Activated naive CD4-positive, alpha-beta T cell treated with anti-CD3 and anti-CD28 coated beads for 36 hours (primary cell): ENCODE data around the gene TMSB4X. TPM values are rescaled to one million over a fixed set of nuclear protein-coding genes. Genes with fewer than 3 reads are reported as not detected.
"Not testable (repeated sequence)": the region's sequence is repeated elsewhere in the genome, so short reads cannot be mapped to it uniquely, and the experiment has no call there.

Experiments used
- CTCF ChIA-PET: fragments of 350-600 bp; sonication (Branson Sonifier 250); formaldehyde crosslinking; loops from one replicate; lab custom pipeline; 2021; ENCODE audit warnings: antibody characterized with exemption; lab: Charles Lee
- DNase-seq: peaks from one replicate; pipeline ENCODE4 v3.0.0-alpha.2; 2020
- H3K27ac Mint-ChIP-seq: one replicate; pipeline ENCODE4 v1.8.0; 2021; ENCODE audit warnings: mild to moderate bottlenecking, mixed read lengths
- H3K27me3 Mint-ChIP-seq: one replicate; pipeline ENCODE4 v1.8.0; 2021; ENCODE audit warnings: low read depth, mixed read lengths
- H3K36me3 Mint-ChIP-seq: one replicate; pipeline ENCODE4 v1.8.0; 2021; ENCODE audit warnings: low read depth, mixed read lengths
- H3K4me1 Mint-ChIP-seq: one replicate; pipeline ENCODE4 v1.8.0; 2021; ENCODE audit warnings: low read depth, mixed read lengths
- H3K4me3 Mint-ChIP-seq: one replicate; pipeline ENCODE4 v1.8.0; 2021; ENCODE audit warnings: mild to moderate bottlenecking, moderate library complexity, mixed read lengths
- H3K9me3 Mint-ChIP-seq: one replicate; pipeline ENCODE4 v1.8.0; 2021; ENCODE audit warnings: mixed read lengths
- intact Hi-C: fragments of 100-400 bp; cut with micrococcal nuclease; formaldehyde crosslinking; loops from one replicate; pipeline ENCODE4 v1.15.1; 2023
- total RNA-seq, 2 experiments: library from RNA; stranded (reverse); gene quantifications; one replicate each; pipeline ENCODE4 v1.2.3, GENCODE V29; 2021

Gene TMSB4X
- total RNA-seq, 2 experiments from 2014 or later = 5,535 to 5,691 TPM

GRCh38 chrX:12956704-12957534, 18.0 kb upstream of the TMSB4X start:
- peak overlapping the region; percentile 98 for H3K27ac Mint-ChIP-seq
- DNase-seq = peak; percentile 68
- peaks cover 69% of the 10 kb centered on the region for H3K4me1 Mint-ChIP-seq
- no peaks in the 10 kb centered on the region for H3K36me3 Mint-ChIP-seq
- peak overlapping the region; percentile 83 for H3K4me3 Mint-ChIP-seq
- no peaks in the 10 kb centered on the region for H3K27me3 Mint-ChIP-seq
- no peaks in the 10 kb centered on the region for H3K9me3 Mint-ChIP-seq
- CTCF ChIA-PET = interaction anchor here (0.6 to 12.3 kb wide), 7 partner anchors 10 to 531 kb away, joined by 3 to 125 read pairs (median 4); partner anchors contain the start of gene TMSB4X
- intact Hi-C loops = loop anchor here (1.0 kb wide), 4 partner anchors 9 to 119 kb away; no protein-coding TSS in a partner anchor

GRCh38 chrX:12958059-12958458, 16.9 kb upstream of the TMSB4X start:
- peaks cover 64% of the 10 kb centered on the region for H3K4me1 Mint-ChIP-seq
- intact Hi-C loops = no loop called here
- H3K4me3 Mint-ChIP-seq = peak overlapping the region; percentile 67
- CTCF ChIA-PET = interaction anchor here (0.8 to 12.3 kb wide), 5 partner anchors 12 to 530 kb away, joined by 3 to 125 read pairs (median 4); partner anchors contain the start of gene TMSB4X
- H3K27ac Mint-ChIP-seq = peak overlapping the region; percentile 94
- no peaks in the 10 kb centered on the region for H3K9me3 Mint-ChIP-seq
- no peak for DNase-seq
- H3K36me3 Mint-ChIP-seq = no peaks in the 10 kb centered on the region
- no peaks in the 10 kb centered on the region for H3K27me3 Mint-ChIP-seq

GRCh38 chrX:12958461-12958860, 16.4 kb upstream of the TMSB4X start:
- no peak for DNase-seq
- Mint-ChIP-seq H3K9me3 (no peaks in the 10 kb centered on the region), H3K4me1 (peaks cover 60% of the 10 kb centered on the region), H3K36me3 (no peaks in the 10 kb centered on the region), H3K27me3 (no peaks in the 10 kb centered on the region), H3K27ac (peak overlapping the region; percentile 94), H3K4me3 (no peak overlapping the region)
- intact Hi-C loops = no loop called here
- CTCF ChIA-PET = interaction anchor here (1.2 to 12.3 kb wide), 3 partner anchors 12 to 529 kb away, joined by 4 to 125 read pairs (median 5); partner anchors contain the start of gene TMSB4X

- H3K4me3 Mint-ChIP-seq = no peak overlapping the region
Observed at GRCh38 chrX:12961196-12961718, 13.7 kb upstream of the TMSB4X start.

GRCh38 chrX:12962041-12962504, 12.8 kb upstream of the TMSB4X start:
- intact Hi-C loops = no loop called here
- CTCF ChIA-PET = no interaction called here
- H3K9me3 Mint-ChIP-seq = no peaks in the 10 kb centered on the region
- peaks cover 58% of the 10 kb centered on the region for H3K4me1 Mint-ChIP-seq
- no peak overlapping the region for H3K4me3 Mint-ChIP-seq
- H3K36me3 Mint-ChIP-seq = no peaks in the 10 kb centered on the region
- no peaks in the 10 kb centered on the region for H3K27me3 Mint-ChIP-seq
- peak overlapping the region; percentile 75 for H3K27ac Mint-ChIP-seq
- DNase-seq = no peak

More at GRCh38 chrX:12961196-12961718, 13.7 kb upstream of the TMSB4X start:
- H3K9me3 Mint-ChIP-seq = no peaks in the 10 kb centered on the region
- H3K27ac Mint-ChIP-seq = peak overlapping the region; percentile 75
- H3K4me1 Mint-ChIP-seq = peaks cover 54% of the 10 kb centered on the region
- intact Hi-C loops = no loop called here
- no peaks in the 10 kb centered on the region for H3K36me3 Mint-ChIP-seq
- no peaks in the 10 kb centered on the region for H3K27me3 Mint-ChIP-seq
- DNase-seq = no peak
- CTCF ChIA-PET = no interaction called here

- H3K4me3 Mint-ChIP-seq, H3K36me3 Mint-ChIP-seq, CTCF ChIA-PET, intact Hi-C loops, H3K27ac Mint-ChIP-seq, H3K27me3 Mint-ChIP-seq, DNase-seq, H3K9me3 Mint-ChIP-seq: not testable (repeated sequence)
- H3K4me1 Mint-ChIP-seq = peaks cover 58% of the 10 kb centered on the region
Observed at GRCh38 chrX:12963210-12963850, 11.6 kb upstream of the TMSB4X start.

GRCh38 chrX:12965131-12965940, 9.6 kb upstream of the TMSB4X start:
- H3K27ac Mint-ChIP-seq = peak overlapping the region; percentile 96
- H3K4me1 Mint-ChIP-seq = peaks cover 61% of the 10 kb centered on the region
- CTCF ChIA-PET = no interaction called here
- H3K36me3 Mint-ChIP-seq = no peaks in the 10 kb centered on the region
- no peak overlapping the region for H3K4me3 Mint-ChIP-seq
- no peaks in the 10 kb centered on the region for H3K9me3 Mint-ChIP-seq
- DNase-seq = no peak
- no peaks in the 10 kb centered on the region for H3K27me3 Mint-ChIP-seq
- intact Hi-C loops = no loop called here

GRCh38 chrX:12966151-12966550, 8.8 kb upstream of the TMSB4X start:
- H3K9me3 Mint-ChIP-seq = no peaks in the 10 kb centered on the region
- no peaks in the 10 kb centered on the region for H3K36me3 Mint-ChIP-seq
- intact Hi-C loops = loop anchor here (1.0 kb wide), 1 partner anchor 9 kb away; no protein-coding TSS in a partner anchor
- peak overlapping the region; percentile 96 for H3K27ac Mint-ChIP-seq
- H3K27me3 Mint-ChIP-seq = no peaks in the 10 kb centered on the region
- peaks cover 56% of the 10 kb centered on the region for H3K4me1 Mint-ChIP-seq
- no peak for DNase-seq
- H3K4me3 Mint-ChIP-seq = peak overlapping the region; percentile 38
- CTCF ChIA-PET = no interaction called here

- Mint-ChIP-seq H3K9me3 (no peaks in the 10 kb centered on the region), H3K4me1 (peaks cover 44% of the 10 kb centered on the region), H3K4me3 (peak overlapping the region; percentile 79), H3K27ac (peak overlapping the region; percentile 96), H3K36me3 (peaks cover 3% of the 10 kb centered on the region), H3K27me3 (no peaks in the 10 kb centered on the region)
- peak; percentile 66 for DNase-seq
- intact Hi-C loops = no loop called here
- CTCF ChIA-PET = interaction anchor here (0.6 to 10.3 kb wide), 8 partner anchors 9 to 521 kb away, joined by 3 to 125 read pairs (median 6); no protein-coding TSS in a partner anchor
Observed at GRCh38 chrX:12967711-12968465, 7.0 kb upstream of the TMSB4X start.

GRCh38 chrX:12970691-12971202, 4.2 kb upstream of the TMSB4X start:
- Mint-ChIP-seq H3K9me3 (no peaks in the 10 kb centered on the region), H3K27ac (peak overlapping the region; percentile 96), H3K4me1 (peaks cover 37% of the 10 kb centered on the region), H3K27me3 (no peaks in the 10 kb centered on the region), H3K4me3 (peak overlapping the region; percentile 85), H3K36me3 (peaks cover 16% of the 10 kb centered on the region)
- intact Hi-C loops = loop anchor here (1.0 to 5.0 kb wide), 5 partner anchors 13 to 682 kb away; partner anchors contain the start of gene TCEANC
- CTCF ChIA-PET = interaction anchor here (1.1 to 10.3 kb wide), 6 partner anchors 9 to 121 kb away, joined by 3 to 125 read pairs (median 11); no protein-coding TSS in a partner anchor
- DNase-seq = peak; percentile 77
